MM.1S (cell line): ENCODE measurements around the gene ZDHHC12.
A peak's percentile ranks its signal among the peaks of the same experiment; 100 is the strongest.
"Not testable (repeated sequence)": the region's sequence is repeated elsewhere in the genome, so short reads cannot be mapped to it uniquely, and the experiment has no call there.

Source experiments
- DNase-seq: peaks from one replicate; pipeline ENCODE4 v3.0.0-alpha.2; 2015
- H2AFZ ChIP-seq: fragments of 300-600 bp; sonication (generic); 2 replicates; pipeline ENCODE4 v1.6.0; 2016; ENCODE audit warnings: antibody characterized with exemption, low read length
- H3F3A ChIP-seq: fragments of 300-600 bp; sonication (generic); 2 replicates; pipeline ENCODE4 v1.6.1; 2016; ENCODE audit warnings: mild to moderate bottlenecking, antibody characterized with exemption, low read length, moderate library complexity, mixed read lengths; ENCODE audit not compliant: insufficient read depth
- H3K27ac ChIP-seq: fragments of 300-600 bp; sonication (generic); 2 replicates; pipeline ENCODE4 v1.5.1; 2016; ENCODE audit warnings: mild to moderate bottlenecking, low read length
- H3K27me3 ChIP-seq: fragments of 300-600 bp; sonication (generic); replicated peaks from 2 replicates; pipeline ENCODE4 v1.6.0; 2016; ENCODE audit warnings: low read length; ENCODE audit not compliant: insufficient read depth
- H3K36me3 ChIP-seq: fragments of 300-600 bp; sonication (generic); replicated peaks from 2 replicates; pipeline ENCODE4 v1.6.1; 2016; ENCODE audit warnings: mild to moderate bottlenecking, low read length, mixed read lengths; ENCODE audit not compliant: insufficient read depth
- H3K4me1 ChIP-seq: fragments of 300-600 bp; sonication (generic); 2 replicates; pipeline ENCODE4 v1.6.1; 2016; ENCODE audit warnings: low read length, mixed read lengths
- H3K4me2 ChIP-seq: fragments of 300-600 bp; sonication (generic); 2 replicates; pipeline ENCODE4 v1.6.0; 2016; ENCODE audit warnings: low read depth, low read length
- H3K4me3 ChIP-seq: fragments of 300-600 bp; sonication (generic); 2 replicates; pipeline ENCODE4 v1.5.1; 2016; ENCODE audit warnings: low read length, mixed read lengths
- H3K79me2 ChIP-seq: fragments of 300-600 bp; sonication (generic); 2 replicates; pipeline ENCODE4 v1.6.1; 2016; ENCODE audit warnings: mixed run types, low read length, mixed read lengths
- H3K9ac ChIP-seq: fragments of 300-600 bp; sonication (generic); 2 replicates; pipeline ENCODE4 v1.6.1; 2016; ENCODE audit warnings: low read length, mixed read lengths
- H3K9me2 ChIP-seq: fragments of 300-600 bp; sonication (generic); replicated peaks from 2 replicates; pipeline ENCODE4 v1.6.1; 2016; ENCODE audit warnings: mild to moderate bottlenecking, low read length, mixed read lengths; ENCODE audit not compliant: insufficient read depth
- H3K9me3 ChIP-seq: fragments of 300-600 bp; sonication (generic); replicated peaks from 2 replicates; pipeline ENCODE4 v1.6.1; 2016; ENCODE audit warnings: mild to moderate bottlenecking, low read length, mixed read lengths; ENCODE audit not compliant: insufficient read depth
- H4K20me1 ChIP-seq: fragments of 300-600 bp; sonication (generic); 2 replicates; pipeline ENCODE4 v1.6.1; 2016; ENCODE audit warnings: mild to moderate bottlenecking, low read length, moderate library complexity, mixed read lengths; ENCODE audit not compliant: insufficient read depth
- EZH2 ChIP-seq: fragments of 300-600 bp; sonication (generic); optimal IDR thresholded peaks from 2 replicates; pipeline ENCODE3; 2017; ENCODE audit warnings: low read depth, mild to moderate bottlenecking, antibody characterized with exemption, low read length, mixed read lengths
- EZH2phosphoT487 ChIP-seq: fragments of 300-600 bp; sonication (generic); IDR thresholded peaks from 2 replicates; pipeline ENCODE4 v1.6.1; 2018; ENCODE audit warnings: antibody characterized with exemption, low read length
- TF ChIP-seq, protein P1 (sequence below): fragments of 300-600 bp; sonication (generic); IDR thresholded peaks from 2 replicates; pipeline ENCODE4 v1.5.1; 2016; ENCODE audit warnings: antibody characterized with exemption, low read length, mixed read lengths

ZDHHC12 gene

DNA sequence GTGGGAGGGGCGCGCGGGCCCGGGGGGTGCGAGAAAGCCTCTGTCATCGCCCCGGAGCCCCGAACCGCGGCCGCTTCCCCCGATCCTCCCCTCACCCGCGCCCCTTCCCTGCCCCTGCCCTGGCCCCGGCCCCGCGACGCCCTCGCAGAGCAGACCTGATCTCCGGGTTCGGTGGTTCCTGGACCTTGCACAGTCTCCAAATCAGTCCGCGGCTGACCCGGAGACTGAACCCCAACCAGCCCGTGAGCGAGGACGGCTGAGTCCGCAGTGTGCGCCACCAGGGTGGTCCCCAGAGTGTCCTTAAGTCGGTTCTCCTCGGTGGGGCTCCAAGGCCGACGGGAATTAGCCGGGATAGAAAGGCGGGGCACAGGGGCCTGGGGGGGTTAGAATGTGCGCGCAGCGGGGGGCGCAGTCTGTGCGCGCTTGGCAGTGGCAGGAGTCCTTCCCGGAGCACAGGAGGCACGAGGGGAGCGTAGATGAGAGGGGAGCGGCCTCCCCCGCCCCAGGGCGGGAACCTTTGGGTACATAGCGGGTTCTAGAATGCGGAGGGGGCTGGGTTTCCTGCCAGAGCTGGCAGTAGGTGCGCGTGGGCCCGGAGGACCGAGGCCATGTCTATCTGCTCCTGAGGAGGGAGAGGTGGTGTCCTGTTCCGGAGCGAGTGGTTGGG is 20.8 kb downstream of the ZDHHC12 start:
- Histone ChIP-seq H2AFZ (peak overlapping the region; percentile 83), H3K4me1 (no peaks in the 10 kb centered on the region), H3K79me2 (no peaks in the 10 kb centered on the region), H3K4me3 (peak overlapping the region; percentile 72), H3K9me2 (no peaks in the 10 kb centered on the region), H3K9me3 (no peaks in the 10 kb centered on the region), H3K4me2 (peak overlapping the region; percentile 86), H3K36me3 (no peaks in the 10 kb centered on the region), H3F3A (no peaks in the 10 kb centered on the region; the same call in 1 of the 2 replicates), H3K27me3 (no peaks in the 10 kb centered on the region), H3K9ac (peak overlapping the region; percentile 69; the same call in 1 of the 2 replicates), H3K27ac (no peak overlapping the region), H4K20me1 (no peaks in the 10 kb centered on the region)
- no peak for DNase-seq
- TF ChIP-seq, protein P1, sequence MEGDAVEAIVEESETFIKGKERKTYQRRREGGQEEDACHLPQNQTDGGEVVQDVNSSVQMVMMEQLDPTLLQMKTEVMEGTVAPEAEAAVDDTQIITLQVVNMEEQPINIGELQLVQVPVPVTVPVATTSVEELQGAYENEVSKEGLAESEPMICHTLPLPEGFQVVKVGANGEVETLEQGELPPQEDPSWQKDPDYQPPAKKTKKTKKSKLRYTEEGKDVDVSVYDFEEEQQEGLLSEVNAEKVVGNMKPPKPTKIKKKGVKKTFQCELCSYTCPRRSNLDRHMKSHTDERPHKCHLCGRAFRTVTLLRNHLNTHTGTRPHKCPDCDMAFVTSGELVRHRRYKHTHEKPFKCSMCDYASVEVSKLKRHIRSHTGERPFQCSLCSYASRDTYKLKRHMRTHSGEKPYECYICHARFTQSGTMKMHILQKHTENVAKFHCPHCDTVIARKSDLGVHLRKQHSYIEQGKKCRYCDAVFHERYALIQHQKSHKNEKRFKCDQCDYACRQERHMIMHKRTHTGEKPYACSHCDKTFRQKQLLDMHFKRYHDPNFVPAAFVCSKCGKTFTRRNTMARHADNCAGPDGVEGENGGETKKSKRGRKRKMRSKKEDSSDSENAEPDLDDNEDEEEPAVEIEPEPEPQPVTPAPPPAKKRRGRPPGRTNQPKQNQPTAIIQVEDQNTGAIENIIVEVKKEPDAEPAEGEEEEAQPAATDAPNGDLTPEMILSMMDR, result no peak
- TF ChIP-seq EZH2 (no peak), EZH2phosphoT487 (no peak)

DNA sequence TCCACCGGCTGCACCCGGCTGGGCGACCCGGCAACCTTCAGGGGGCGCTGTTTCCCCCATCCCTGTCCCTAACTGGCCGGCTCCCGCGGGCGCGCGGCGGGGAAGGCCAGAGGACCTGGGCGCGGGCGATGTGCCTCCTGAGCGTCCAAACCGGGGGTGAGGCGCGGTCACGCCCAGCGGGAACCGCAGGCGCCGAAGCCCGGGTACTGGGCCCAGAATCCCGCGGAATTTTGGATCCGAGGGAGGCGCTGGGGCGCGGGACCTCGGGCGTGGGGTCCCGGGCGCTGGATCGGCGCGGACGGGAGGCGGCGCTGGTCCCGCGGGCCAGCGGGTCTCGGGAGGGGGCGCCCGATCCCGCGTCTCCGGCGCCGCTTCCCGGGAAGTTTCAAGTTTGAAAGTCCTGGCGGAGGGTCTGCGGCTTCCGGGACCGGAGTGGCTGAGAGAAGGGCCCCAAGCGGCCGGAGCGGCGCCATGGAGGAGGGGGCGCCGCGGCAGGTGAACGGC is 21.4 kb downstream of the ZDHHC12 start, which contains the start of gene PKN3:
Gene PKN3 (plus strand): TSS at position 59 of the 504 bp plus-strand sequence. CDS start 413 bp downstream, at position 472.
- H3K79me2 ChIP-seq, result no peaks in the 10 kb centered on the region
- DNase-seq, result peak; percentile 86
- TF ChIP-seq, protein P1, result peak; percentile 87
- TF ChIP-seq EZH2 (no peak), EZH2phosphoT487 (no peak)
- H3K36me3 ChIP-seq, result no peaks in the 10 kb centered on the region
- H3K9me3 ChIP-seq, result no peaks in the 10 kb centered on the region
- H3K4me3 ChIP-seq, result peak within 1 kb of the TSS; percentile 72
- H3K4me1 ChIP-seq, result no peaks in the 10 kb centered on the region
- H3F3A ChIP-seq, result peaks cover 4% of the 10 kb centered on the region
- H3K9me2 ChIP-seq, result no peaks in the 10 kb centered on the region
- peak within 1 kb of the TSS; percentile 86 for H3K4me2 ChIP-seq
- H4K20me1 ChIP-seq, result no peaks in the 10 kb centered on the region
- H2AFZ ChIP-seq, result peak within 1 kb of the TSS; percentile 83
- H3K9ac ChIP-seq, result peak within 1 kb of the TSS; percentile 69; the same call in 1 of the 2 replicates
- no peak within 1 kb of the TSS for H3K27ac ChIP-seq
- no peaks in the 10 kb centered on the region for H3K27me3 ChIP-seq

DNA sequence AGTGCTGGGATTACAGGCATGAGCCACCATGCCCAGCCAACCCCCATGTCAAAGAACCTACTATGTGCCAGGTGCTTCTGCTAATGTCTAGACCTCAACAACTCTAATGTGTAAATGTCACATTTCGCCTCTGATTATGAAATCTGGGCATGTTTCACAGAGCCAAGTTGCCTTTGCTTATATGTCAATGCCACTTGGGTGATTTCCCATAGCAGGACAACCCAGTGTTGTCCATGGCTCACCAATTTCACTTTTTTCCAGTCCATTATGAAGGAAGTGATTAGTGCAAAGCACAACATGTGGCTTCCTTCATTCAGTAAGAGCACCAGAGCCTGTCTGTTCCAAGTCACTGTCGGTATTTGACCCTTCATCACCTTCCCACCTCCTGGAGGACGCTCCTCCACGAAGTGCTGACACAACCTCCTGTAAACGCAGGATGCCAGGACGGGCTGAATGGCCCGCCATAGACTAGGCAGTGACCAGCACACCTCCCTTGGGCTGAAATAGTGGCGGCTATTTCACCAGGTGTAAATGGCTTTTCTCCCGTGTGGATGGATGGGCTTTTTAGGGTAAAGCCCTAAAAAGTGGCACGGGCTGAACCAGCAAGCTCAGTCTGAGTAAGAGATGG is 22.6 kb downstream of the ZDHHC12 start:
- Histone ChIP-seq H3K79me2 (no peaks in the 10 kb centered on the region), H2AFZ (no peak overlapping the region), H3F3A (peaks cover 10% of the 10 kb centered on the region), H3K9me2 (no peaks in the 10 kb centered on the region), H3K4me1 (no peaks in the 10 kb centered on the region), H4K20me1 (no peaks in the 10 kb centered on the region), H3K36me3 (no peaks in the 10 kb centered on the region; the same call in 1 of the 2 replicates), H3K27ac (no peak overlapping the region), H3K4me3 (no peak overlapping the region), H3K9me3 (no peaks in the 10 kb centered on the region), H3K4me2 (no peak overlapping the region), H3K27me3 (no peaks in the 10 kb centered on the region), H3K9ac (no peak overlapping the region)
- TF ChIP-seq, protein P1, result no peak
- TF ChIP-seq EZH2phosphoT487, result no peak
- TF ChIP-seq EZH2, result no peak
- no peak for DNase-seq

DNA sequence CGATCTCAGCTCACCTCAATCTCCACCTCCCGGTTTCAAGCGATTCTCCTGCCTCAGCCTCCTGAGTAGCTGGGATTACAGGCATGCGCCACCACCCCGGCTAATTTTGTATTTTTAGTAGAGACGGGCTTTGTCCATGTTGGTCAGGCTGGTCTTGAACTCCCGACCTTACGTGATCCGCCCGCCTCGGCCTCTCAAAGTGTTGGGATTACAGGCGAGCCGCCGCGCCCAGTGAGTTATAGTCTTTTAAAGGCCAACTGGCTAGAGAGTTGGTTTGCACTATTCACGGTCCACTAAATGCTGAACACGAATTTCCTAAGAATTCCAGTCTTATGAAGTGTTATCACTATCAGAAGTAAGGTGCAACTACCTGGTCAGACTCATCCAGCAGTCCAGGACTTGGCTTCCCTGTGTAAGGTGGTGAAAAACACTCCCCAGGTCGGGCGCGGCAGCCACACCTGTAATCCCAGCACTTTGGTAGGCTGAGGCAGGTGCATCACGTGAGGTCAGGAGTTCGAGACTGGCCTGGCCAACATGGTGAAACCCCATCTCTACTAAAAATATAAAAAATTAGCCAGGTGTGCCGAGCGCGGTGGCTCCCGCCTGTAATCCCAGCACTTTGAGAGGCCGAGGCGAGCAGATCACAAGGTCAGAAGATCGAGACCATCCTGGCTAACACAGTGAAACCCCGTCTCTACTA is 24.7 kb downstream of the ZDHHC12 start:
- not testable (repeated sequence) for H2AFZ ChIP-seq, H3K9me3 ChIP-seq, H3K4me1 ChIP-seq, H3K27ac ChIP-seq, H3K4me2 ChIP-seq, H3K9me2 ChIP-seq, H3K36me3 ChIP-seq, H3K79me2 ChIP-seq, H3K9ac ChIP-seq, H4K20me1 ChIP-seq, H3K27me3 ChIP-seq, H3K4me3 ChIP-seq, DNase-seq
- H3F3A ChIP-seq, result peaks cover 16% of the 10 kb centered on the region
